Erythroblast (primary cell): ENCODE results near the gene PIP.
"Not testable (repeated sequence)": the region's sequence is repeated elsewhere in the genome, so short reads cannot be mapped to it uniquely, and the experiment has no call there.

ENCODE experiments used
- DNase-seq, 2 experiments: peaks; one replicate each; lab custom pipeline; 2025; lab: John Stamatoyannopoulos, UW
- GATA1 ChIP-seq: IDR thresholded peaks from 2 replicates; pipeline ENCODE4 v1.6.1; 2011; ENCODE audit warnings: low read depth, mild to moderate bottlenecking, control low read depth, low read length, moderate library complexity
- POLR2A ChIP-seq: IDR thresholded peaks from 2 replicates; pipeline ENCODE4 v1.6.1; 2011; ENCODE audit warnings: mild to moderate bottlenecking, low read length

The PIP gene

DNA sequence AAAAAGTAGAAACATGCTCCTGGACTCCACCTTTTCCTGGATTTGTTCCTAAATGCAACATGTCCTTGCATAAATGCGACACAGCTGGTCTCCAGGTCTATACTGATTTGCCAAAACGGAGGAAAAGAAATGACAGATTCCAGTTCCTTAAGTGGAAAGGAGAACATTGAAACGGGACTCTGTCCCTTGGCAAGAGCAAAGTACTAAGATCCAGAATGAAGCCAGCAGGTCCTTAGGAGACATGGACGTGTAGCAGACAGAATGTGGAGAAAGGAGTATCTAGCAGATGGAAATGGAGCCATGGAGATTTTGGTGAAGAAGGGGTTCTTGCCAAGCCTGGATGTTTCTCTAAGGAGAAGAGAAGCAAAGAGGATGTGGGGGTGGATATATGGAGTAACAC, 16.2 kb downstream of the PIP start:
- TF ChIP-seq GATA1 (no peak), POLR2A (no peak)
- no peak for DNase-seq

DNA sequence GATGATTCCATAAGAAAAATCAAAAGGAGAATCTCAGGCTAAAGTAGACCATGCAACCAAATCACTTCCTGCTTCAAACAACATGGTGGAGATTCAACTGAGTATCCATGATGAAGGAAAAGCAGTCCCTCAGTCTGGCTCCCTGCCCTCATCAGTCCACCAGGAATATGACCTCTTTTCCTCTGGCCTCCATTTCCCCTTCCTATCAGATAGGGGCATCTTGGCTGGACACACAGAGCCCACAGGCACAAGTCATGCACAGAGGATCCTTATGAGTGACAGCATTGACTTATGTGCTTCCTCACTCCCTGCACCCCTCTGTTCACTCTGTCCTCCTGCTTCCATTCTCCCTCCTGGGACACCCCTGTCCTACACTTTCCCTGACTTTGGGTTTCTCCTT, 16.8 kb downstream of the PIP start:
- TF ChIP-seq POLR2A, result no peak
- no peak for TF ChIP-seq GATA1

DNA sequence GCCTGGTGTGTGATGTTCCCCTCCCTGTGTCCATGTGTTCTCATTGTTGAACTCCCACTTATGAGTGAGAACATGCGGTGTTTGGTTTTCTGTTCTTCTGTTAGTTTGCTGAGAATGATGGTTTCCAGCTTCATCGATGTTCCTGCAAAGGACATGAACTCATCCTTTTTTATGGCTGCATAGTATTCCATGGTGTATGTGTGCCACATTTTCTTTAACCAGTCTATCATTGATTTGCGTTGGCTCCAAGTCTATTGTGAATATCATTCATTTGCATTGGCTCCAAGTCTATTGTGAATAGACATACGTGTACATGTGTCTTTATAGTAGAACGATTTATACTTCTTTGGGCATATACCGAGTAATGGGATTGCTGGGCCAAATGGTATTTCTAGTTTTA, 18.8 kb downstream of the PIP start:
- DNase-seq, result not testable (repeated sequence)

More for the DNA sequence above, 16.8 kb downstream of the PIP start:
- DNase-seq, result no peak

DNA sequence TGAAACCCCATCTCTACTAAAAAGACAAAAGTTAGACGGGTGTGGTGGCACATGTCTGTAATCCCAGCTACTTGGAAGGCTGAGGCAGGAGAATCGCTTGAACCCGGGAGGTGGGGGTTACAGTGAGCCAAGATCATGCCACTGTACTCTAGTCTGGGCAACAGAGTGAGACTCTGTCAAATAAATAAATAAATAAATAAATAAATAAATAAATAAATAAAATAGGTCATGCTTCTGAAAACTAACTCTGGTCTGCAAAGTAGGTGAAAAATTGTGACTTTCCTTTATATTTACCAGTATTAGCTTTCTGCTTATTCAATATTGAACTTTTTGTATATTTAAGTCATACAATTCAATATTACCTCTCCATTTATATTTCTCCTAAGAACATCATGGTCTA, 26.7 kb downstream of the PIP start:
- DNase-seq, result not testable (repeated sequence)

DNA sequence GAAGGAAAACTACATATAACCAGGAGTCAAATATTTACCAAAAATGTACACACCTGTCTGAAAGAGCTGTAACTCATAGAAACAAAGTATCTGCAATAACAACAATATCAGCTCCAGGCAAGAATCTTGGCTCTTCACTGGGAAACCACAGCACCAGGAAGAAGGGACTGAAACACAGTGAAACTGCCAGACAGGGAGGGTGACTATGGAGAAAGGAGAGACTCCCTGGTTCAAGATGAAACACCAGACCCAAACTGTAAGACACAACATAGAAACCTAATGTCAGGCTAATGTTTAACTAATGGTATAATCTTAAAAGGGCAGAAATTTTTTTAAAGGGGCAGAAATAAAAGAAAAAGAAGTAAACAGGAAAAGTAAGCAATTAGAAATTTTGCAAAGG, 39.8 kb downstream of the PIP start:
- TF ChIP-seq GATA1 (no peak), POLR2A (no peak)
- no peak for DNase-seq

DNA sequence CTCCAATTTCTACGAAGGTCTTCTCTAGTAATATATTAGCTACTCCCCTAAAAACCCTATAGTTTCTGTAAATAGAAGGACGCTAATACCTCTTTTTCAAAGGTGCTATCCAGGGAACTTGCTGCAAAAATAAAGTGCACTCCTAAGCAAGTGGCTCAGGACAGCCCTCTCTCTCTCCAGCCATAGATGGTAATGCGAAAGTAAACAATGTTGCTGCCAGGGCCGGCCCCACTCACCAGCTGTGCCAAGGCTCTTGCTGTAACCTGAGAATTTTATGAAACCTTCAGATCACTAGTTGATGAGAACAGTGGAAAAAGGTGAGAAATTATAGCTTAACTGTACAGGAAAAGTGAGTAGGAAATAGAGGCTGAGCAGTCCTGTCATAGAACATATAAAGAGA, 40.5 kb downstream of the PIP start:
- TF ChIP-seq GATA1, result no peak
- no peak for TF ChIP-seq POLR2A
- DNase-seq, result no peak

DNA sequence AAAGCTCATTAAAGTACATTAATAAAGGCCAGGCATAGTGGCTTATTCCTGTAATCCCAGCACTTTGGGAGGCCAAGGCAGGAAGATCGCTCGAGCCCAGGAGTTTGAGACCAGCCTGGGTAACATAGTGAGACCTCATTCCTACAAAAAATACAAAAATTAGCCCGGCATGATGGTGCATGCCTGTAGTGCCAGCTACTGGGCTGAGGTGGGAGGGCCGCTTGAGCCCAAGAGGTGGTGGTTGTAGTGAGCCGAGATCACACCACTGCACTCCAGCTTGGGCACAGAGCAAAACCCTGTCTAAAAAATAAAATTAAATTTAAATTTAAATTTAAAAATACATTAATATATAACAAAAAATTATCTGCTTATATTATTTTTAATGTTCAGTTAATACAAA, 44.3 kb downstream of the PIP start:
- DNase-seq, result no peak
- TF ChIP-seq GATA1 (no peak), POLR2A (no peak)

DNA sequence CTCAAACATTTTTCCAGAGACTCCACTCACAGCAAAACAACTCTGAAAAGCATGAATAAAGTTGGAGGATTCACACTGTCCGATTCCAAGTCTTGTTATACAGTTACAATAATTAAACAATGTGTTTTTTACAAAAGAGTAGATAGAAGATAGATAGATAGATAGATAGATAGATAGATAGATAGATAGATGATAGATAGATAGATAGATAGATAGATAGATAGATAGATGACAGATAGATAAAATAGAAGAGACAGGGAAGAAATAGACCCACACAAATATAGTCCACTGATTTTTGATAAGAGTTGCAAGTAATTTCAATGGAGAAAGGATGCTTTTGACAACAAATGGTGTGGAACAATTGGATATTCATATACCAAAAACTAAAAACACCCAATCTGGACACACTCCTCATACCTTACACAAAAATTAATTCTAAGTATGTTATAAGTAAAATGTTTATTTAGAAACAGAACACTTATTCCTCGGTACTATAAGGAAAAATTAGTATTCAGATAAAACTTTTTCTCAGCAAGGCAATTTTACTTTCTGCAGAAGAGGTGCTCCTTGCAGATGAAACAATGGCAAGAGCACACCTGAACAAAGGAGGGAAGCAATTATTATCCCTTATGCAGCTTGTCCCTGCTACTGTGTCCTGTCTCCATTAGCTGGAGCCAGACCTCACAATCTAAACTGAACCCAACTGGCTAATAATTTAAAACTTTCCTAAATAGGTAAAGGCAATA, 45.7 kb downstream of the PIP start:
- DNase-seq, result no peak
- no peak for TF ChIP-seq GATA1
- no peak for TF ChIP-seq POLR2A

DNA sequence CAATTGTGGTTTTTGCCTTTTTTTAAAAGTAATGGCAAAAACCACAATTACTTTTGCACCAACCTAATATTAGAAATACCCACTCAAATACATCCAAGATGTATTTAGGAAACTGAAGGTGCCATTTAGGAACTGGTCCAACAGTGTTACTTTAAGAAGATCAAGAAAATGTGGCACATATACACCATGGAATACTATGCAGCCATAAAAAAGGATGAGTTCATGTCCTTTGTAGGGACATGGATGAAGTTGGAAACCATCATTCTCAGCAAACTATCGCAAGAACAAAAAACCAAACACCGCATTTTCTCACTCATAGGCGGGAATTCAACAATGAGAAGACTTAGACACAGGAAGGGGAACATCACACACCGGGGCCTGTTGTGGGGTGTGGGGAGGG, 48.9 kb downstream of the PIP start:
- DNase-seq, result not testable (repeated sequence)

DNA sequence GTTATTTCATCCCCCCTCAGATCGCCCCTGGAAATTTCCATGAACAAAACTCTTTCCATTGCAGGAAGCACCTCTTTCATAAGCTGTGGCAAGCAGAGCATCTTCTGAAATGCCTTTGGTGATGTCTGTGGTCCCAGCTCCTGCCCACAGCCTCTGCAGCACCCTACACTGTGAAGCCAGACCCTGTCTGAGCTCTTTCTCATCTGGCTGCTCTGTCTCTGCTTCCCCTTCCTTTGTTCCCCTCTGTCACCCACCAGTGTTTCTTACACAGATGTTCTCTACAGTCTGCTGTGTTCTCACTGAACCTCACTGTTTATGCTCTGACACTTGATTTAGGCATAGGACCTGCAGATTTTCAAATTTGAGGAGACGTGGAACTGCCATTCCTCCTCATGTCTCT, 49.5 kb downstream of the PIP start:
- TF ChIP-seq POLR2A (no peak), GATA1 (no peak)
- DNase-seq, result no peak

DNA sequence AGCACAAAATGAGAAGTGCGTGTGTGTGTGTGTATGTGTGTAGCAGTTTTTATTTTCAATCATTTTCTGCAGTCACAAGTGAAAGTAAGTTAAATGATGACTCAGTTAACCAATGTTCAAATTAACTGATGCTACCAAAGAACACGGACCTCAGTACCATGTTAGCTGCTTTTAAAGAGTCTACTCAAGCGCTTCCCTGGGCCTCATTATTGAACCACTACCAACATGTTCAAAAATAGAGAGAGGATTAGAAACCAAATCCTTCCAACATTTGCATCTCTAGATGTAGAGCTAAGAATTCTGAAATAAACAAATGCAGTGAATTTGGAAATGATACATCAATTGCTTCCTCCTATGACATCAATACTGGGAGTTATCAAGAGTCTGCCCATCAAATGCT, 51.1 kb downstream of the PIP start, which contains the start of gene TAS2R39:
Gene TAS2R39, plus strand, starts transcription at position 396 of the 400 bp plus-strand sequence. Its CDS starts 0 bp downstream, at position 396.
- DNase-seq, result no peak
- no peak for TF ChIP-seq POLR2A

DNA sequence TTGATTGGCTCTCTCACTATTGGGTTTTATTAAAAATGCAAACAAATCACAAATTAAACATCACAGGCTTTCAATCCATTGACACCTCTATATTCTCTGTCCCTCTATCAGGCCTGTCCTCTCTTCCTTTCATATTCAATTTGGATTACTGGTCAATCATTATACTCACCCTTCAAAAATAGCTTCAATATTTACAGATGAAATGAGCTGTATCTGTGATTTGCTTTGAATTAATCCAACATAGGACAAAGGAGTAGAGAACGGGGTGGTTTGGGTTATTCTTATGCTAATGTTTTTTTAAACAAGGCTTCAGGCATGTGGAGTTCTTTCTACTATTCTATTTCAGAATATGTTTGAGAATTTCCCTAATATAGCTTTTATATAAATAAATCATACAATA, 53.7 kb downstream of the PIP start:
- no peak for DNase-seq
- TF ChIP-seq POLR2A, result no peak
- no peak for TF ChIP-seq GATA1

DNA sequence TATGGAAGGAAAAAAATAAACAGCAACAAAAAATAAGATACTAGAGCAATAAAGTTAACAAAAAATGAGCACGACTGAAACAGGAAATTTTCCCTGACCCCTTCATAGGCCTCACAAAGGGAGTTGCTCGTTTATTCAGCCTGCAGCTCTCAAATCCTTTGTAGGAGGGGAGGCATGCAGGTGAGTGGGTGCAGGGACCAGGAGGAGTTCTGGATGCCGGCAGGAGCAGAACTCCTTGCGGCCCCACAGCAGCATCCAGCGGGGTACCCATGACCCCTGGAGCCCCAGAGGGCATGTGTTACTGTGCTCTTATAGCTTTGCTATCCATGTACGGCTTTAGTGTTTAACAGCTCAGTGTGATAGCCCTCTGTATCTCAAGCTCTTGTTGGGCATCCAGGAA, 57.1 kb downstream of the PIP start:
- TF ChIP-seq GATA1, result no peak
- TF ChIP-seq POLR2A, result no peak
- no peak for DNase-seq
